ENCODE measurements around the gene PRKD3. TPM values are rescaled to one million over a fixed set of nuclear protein-coding genes. Genes with fewer than 3 reads are reported as not detected.

Gene PRKD3
- total RNA-seq, result 32.5 and 35.8 TPM in 2 replicates

GRCh38 chr2:37324786-37325624, at the start of gene PRKD3:
PRKD3 (minus strand) TSS chr2:37324833; CDS start chr2:37316524, 8,309 bp downstream.

DNA sequence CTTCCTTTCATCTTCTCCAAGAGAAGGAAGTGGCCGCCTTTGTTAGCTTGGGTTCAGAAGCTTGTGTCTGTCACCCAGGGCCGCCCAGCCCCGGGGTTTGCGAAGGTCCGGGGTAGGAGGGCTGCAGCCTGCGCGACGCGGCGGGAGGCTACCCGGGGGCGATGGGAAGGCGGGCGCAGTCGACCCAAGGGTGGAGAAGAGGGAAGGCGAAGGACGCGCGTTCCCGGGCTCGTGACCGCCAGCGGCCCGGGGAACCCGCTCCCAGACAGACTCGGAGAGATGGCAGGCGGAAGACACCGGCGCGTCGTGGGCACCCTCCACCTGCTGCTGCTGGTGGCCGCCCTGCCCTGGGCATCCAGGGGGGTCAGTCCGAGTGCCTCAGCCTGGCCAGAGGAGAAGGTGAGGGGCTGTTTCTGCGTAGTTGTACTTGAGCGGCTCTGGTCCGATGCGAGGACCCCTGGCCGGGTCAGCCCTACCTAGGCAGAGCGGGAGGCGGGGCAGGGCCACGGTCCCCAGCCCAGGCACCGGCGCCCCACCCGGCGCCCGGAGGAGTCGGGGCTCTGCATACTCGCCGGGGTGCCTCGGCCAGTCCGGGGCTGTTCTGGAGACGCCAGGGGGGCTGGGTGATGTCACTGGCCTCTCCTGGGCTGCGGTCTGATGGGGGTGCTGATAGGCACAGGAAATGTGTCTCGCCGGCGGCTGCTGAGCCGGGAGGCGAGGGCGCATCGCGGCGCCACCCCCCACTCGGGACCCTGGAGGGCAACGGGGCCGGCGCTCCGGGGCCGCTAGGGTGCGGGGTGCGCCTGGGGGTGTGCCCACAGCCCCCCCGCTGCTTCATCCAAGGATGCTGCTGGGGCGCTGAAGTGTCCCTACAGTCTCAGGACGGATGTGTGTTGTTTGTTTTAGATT, 20.1 kb upstream of the PRKD3 start, which contains the start of gene QPCT:
TSS of gene QPCT (plus strand) at position 178 of the 909 bp plus-strand sequence. CDS start at position 280, 102 bp downstream.

Other genes with a start within 250 kb of the PRKD3 start
- gene HEATR5B, start 240.5 kb downstream of the PRKD3 start, total RNA-seq, result 27.3 and 29.8 TPM in 2 replicates
- gene GPATCH11, start 240.3 kb downstream of the PRKD3 start, total RNA-seq, result 6.2 and 7.0 TPM in 2 replicates
- gene EIF2AK2, start 167.9 kb downstream of the PRKD3 start, total RNA-seq, result 16.4 and 31.4 TPM in 2 replicates
- gene SULT6B1, start 136.2 kb downstream of the PRKD3 start, total RNA-seq, result not detected in 2 replicates
- 15.0 and 17.4 TPM in 2 replicates for gene CEBPZOS, start 128.3 kb downstream of the PRKD3 start, total RNA-seq
- gene CEBPZ, start 93.2 kb downstream of the PRKD3 start, total RNA-seq, result 84.1 and 86.7 TPM in 2 replicates
- 14.4 and 18.8 TPM in 2 replicates for gene NDUFAF7, start 93.2 kb downstream of the PRKD3 start, total RNA-seq
- gene QPCT, start 19.8 kb upstream of the PRKD3 start, total RNA-seq, result 5.3 and 16.1 TPM in 2 replicates

Measured in nasal cavity respiratory epithelium epithelial cell of viscerocranial mucosa (primary cell).